Measurements from ENCODE around the gene PLXNA1. TPM values are rescaled to one million over a fixed set of nuclear protein-coding genes. Genes with fewer than 3 reads are reported as not detected.
A peak's percentile ranks its signal among the peaks of the same experiment; 100 is the strongest.

Gene PLXNA1
- total and polyA plus RNA-seq, 9 of the 15 experiments (the other 6 are each of a cell fraction or from before 2014, with no cell fraction given): 0.23 to 59.9 (median 16.8) TPM

- FAIRE-seq: peak; percentile 65
- WGBS (ENCODE audit: insufficient coverage, low coverage, missing lambda C conversion rate): 50% methylated on average over 5 of the region's 8 CpGs
- no peak overlapping the region for H3K4me3 ChIP-seq
- H3K4me2 ChIP-seq (ENCODE audit: insufficient read depth, low read length): no peak overlapping the region
- BruUV-seq (replicated peaks): no TSS peak
- H3K27me3 ChIP-seq (ENCODE audit: control insufficient read depth in 2 of 2, insufficient read depth in 2 of 2, low read length in 2 of 2): no peaks in the 10 kb centered on the region
- peak overlapping the region in 1 of 2 experiments; percentile 79; a peak in 2 of 4 replicates for H3K9ac ChIP-seq (ENCODE audit: insufficient read depth in 1 of 2, low read depth in 2 of 2, low read length in 2 of 2)
- H3K79me2 ChIP-seq (ENCODE audit: control insufficient read depth, insufficient read depth, low read length): no peaks in the 10 kb centered on the region; the same call in 2 of the 3 replicates
- in situ Hi-C loops (cut with MboI) (no loop called here), intact Hi-C loops (cut with micrococcal nuclease) (no loop called here)
- ChIA-PET POLR2A (interaction anchor here (0.6 to 1.9 kb wide), 6 partner anchors 10 to 50 kb away, joined by 3 to 6 read pairs (median 4); no protein-coding TSS in a partner anchor), CTCF (ENCODE audit: low intra/inter-chr PET ratio) (no interaction called here)
- TF ChIP-seq CBX1 (IDR thresholded peaks at IDR 0.05; ENCODE audit: low read depth) (no peak), ZNF165 (CRISPR knock-in tag; IDR thresholded peaks at IDR 0.05; ENCODE audit: borderline replicate concordance) (no peak), NRF1 (conservative IDR thresholded peaks at IDR 0.05 in 1 of 2, IDR thresholded peaks at IDR 0.05 in 1 of 2) (peak in 1 of 2 experiments; percentile 17; a peak in 1 of 4 replicates), NR2C1 (IDR thresholded peaks at IDR 0.05) (peak; percentile 62), NR2C1 (tag; IDR thresholded peaks at IDR 0.05) (peak; percentile 66), NR2C2 (CRISPR knock-in tag; IDR thresholded peaks at IDR 0.05) (no peak), NR2C2 (tag; IDR thresholded peaks at IDR 0.05) (peak; percentile 84), PKNOX1 (IDR thresholded peaks at IDR 0.05) (0 out of 2 replicates have a peak, but pooled peaks have one; percentile 18), ZNF398 (CRISPR knock-in tag; IDR thresholded peaks at IDR 0.05) (no peak), FOXP1 (CRISPR knock-in tag; IDR thresholded peaks at IDR 0.05) (no peak)
- TF ChIP-seq, protein P1, sequence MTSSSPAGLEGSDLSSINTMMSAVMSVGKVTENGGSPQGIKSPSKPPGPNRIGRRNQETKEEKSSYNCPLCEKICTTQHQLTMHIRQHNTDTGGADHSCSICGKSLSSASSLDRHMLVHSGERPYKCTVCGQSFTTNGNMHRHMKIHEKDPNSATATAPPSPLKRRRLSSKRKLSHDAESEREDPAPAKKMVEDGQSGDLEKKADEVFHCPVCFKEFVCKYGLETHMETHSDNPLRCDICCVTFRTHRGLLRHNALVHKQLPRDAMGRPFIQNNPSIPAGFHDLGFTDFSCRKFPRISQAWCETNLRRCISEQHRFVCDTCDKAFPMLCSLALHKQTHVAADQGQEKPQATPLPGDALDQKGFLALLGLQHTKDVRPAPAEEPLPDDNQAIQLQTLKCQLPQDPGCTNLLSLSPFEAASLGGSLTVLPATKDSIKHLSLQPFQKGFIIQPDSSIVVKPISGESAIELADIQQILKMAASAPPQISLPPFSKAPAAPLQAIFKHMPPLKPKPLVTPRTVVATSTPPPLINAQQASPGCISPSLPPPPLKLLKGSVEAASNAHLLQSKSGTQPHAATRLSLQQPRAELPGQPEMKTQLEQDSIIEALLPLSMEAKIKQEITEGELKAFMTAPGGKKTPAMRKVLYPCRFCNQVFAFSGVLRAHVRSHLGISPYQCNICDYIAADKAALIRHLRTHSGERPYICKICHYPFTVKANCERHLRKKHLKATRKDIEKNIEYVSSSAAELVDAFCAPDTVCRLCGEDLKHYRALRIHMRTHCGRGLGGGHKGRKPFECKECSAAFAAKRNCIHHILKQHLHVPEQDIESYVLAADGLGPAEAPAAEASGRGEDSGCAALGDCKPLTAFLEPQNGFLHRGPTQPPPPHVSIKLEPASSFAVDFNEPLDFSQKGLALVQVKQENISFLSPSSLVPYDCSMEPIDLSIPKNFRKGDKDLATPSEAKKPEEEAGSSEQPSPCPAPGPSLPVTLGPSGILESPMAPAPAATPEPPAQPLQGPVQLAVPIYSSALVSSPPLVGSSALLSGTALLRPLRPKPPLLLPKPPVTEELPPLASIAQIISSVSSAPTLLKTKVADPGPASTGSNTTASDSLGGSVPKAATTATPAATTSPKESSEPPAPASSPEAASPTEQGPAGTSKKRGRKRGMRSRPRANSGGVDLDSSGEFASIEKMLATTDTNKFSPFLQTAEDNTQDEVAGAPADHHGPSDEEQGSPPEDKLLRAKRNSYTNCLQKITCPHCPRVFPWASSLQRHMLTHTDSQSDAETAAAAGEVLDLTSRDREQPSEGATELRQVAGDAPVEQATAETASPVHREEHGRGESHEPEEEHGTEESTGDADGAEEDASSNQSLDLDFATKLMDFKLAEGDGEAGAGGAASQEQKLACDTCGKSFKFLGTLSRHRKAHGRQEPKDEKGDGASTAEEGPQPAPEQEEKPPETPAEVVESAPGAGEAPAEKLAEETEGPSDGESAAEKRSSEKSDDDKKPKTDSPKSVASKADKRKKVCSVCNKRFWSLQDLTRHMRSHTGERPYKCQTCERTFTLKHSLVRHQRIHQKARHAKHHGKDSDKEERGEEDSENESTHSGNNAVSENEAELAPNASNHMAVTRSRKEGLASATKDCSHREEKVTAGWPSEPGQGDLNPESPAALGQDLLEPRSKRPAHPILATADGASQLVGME (CRISPR knock-in tag; IDR thresholded peaks at IDR 0.05): no peak
- no peaks in the 10 kb centered on the region for H3K9me1 ChIP-seq (ENCODE audit: control insufficient read depth, insufficient read depth, low read length)
- no peak overlapping the region for H3K27ac ChIP-seq (ENCODE audit: extremely low read depth, low read depth, low read length)
- no peak overlapping the region for H2AFZ ChIP-seq (ENCODE audit: low read depth, low read length)
- H3K9me3 ChIP-seq (replicated peaks; ENCODE audit: control insufficient read depth, insufficient read depth, low read depth, low read length): no peaks in the 10 kb centered on the region
- DNase-seq (ENCODE audit: extremely low read depth in 1 of 4, low spot score in 3 of 4): peak; percentile 34 to 47 (median 40)
- H4K20me1 ChIP-seq (replicated peaks; ENCODE audit: control insufficient read depth, insufficient read depth, low read length): no peaks in the 10 kb centered on the region
- H3K4me1 ChIP-seq (replicated peaks in 1 of 2; ENCODE audit: control insufficient read depth in 2 of 2, insufficient read depth in 2 of 2, low read length in 2 of 2): peaks cover 9 to 28% of the 10 kb centered on the region in 2 experiments; a peak in 4 of 5 replicates
- peak; percentile 79 for ATAC-seq
- no peaks in the 10 kb centered on the region for H3K36me3 ChIP-seq (ENCODE audit: control insufficient read depth, insufficient read depth, low read length)
Observed at GRCh38 chr3:126961191-126961790, 21.6 kb upstream of the PLXNA1 start.

Data from K562 (cell line).